CD4-positive, alpha-beta T cell treated with Interleukin-15 for 4 hours (primary cell): ENCODE data around the gene INKA1.
"Not testable (repeated sequence)": the region's sequence is repeated elsewhere in the genome, so short reads cannot be mapped to it uniquely, and the experiment has no call there.

ENCODE experiments used
- DNase-seq: peaks from one replicate; pipeline ENCODE4 v3.0.0-alpha.2; 2020; ENCODE audit warnings: low spot score

INKA1 gene

DNA sequence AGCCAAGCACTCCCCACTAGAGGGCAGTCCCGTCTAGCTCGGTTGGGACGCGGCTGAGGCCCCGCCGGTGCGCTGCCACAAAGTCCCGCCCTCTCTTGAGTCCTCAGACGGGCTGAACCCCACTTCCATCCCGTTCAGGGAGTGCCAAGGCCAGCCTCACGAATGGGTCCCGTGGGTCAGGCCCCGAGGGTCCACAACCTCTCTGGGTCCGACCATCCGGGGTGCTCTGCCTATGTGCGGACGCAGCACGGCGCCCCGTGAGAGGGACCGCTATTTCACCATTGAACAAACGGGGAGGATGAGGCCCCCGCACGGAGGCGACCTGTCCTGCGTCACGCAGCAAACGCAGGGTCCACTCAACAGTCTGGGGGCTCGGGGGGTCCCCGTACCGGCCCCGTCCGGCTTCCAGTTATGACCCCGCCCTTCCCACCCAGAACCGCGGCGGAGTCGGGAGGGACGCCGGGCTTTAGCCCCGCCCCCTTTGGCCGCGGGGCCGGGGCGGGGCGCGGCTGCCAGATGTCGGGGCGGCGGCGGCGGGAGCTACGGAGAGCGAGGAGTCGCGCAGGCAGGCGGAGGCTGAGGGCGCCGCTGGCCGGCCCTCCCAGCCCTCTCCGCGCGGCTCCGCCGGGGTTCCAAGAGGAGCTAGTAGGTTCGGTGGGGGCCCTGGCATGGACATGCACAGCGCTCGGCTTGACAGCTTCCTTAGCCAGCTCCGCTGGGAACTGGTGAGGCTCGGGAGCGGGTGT is at the start of gene INKA1:
Gene INKA1, plus strand, starts transcription at position 543 of the 746 bp plus-strand sequence. Its CDS starts 132 bp downstream, at position 675.
- DNase-seq: peak; percentile 88

DNA sequence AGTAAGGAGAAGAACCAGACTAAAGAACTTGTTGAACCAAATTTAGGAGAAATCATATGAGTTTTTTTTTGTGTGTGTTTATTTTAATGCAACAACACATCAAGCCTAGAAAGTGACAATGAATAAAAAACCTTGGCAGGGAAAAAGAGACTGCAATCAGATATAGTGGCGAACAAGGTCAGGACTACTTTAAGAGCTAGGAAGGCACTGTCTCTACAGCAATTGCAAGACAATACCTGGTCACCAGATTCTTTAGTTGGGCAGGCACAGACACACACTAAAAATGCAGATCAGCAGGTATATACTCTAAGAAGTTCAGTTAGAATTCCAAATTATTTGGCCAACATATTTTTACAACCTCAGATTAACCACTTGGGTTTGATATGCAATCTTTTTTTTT is 48.5 kb upstream of the INKA1 start:
- DNase-seq: no peak

- DNase-seq: no peak
These were observed 47.0 kb upstream of the INKA1 start for GRCh38 chr3:49756036-49756435.

DNA sequence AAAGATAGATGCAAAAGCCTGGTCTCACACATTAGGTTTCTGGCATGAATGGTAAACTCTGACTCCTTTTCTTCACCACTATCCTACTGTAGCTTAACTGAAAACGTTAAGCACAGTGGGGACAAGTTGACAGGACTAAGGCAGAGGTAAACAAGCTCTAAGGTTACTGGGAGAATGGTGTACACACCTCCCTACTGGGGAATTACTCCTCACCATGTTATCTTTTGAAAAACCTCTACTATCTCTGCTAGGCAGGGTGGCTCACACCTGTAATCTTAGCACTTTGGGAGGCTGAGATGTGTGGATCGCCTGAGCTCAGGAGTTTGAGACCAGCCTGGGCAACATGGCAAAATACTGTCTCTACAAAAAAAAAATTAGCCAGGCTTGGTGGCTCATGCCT is 45.9 kb upstream of the INKA1 start:
- no peak for DNase-seq

GRCh38 chr3:49759226-49759625 is 43.8 kb upstream of the INKA1 start:
- DNase-seq: no peak

- DNase-seq: no peak
These were observed 41.4 kb upstream of the INKA1 start for GRCh38 chr3:49761661-49762060.

- no peak for DNase-seq
These were observed 39.1 kb upstream of the INKA1 start for GRCh38 chr3:49763981-49764380.

GRCh38 chr3:49769286-49769915 is 33.7 kb upstream of the INKA1 start:
- no peak for DNase-seq

DNA sequence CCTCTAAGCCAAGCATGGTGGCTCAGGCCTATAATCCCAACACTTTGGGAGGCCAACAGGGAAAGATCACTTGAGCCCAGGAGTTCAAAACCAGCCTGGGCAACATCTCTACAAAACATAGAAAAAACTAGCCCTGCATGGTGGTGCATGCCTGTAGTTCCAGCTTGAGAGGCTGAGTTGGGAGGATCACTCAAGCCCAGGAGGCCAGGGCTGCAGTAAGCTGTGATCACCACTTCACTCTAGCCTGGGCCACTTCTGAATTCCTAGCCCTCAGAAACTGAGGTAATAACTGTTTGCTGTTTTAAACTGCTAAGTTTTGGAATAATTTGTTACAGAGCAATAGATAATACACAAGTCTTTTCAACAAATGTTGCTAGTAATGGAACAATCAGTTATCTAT is 33.1 kb upstream of the INKA1 start:
- DNase-seq: no peak

DNA sequence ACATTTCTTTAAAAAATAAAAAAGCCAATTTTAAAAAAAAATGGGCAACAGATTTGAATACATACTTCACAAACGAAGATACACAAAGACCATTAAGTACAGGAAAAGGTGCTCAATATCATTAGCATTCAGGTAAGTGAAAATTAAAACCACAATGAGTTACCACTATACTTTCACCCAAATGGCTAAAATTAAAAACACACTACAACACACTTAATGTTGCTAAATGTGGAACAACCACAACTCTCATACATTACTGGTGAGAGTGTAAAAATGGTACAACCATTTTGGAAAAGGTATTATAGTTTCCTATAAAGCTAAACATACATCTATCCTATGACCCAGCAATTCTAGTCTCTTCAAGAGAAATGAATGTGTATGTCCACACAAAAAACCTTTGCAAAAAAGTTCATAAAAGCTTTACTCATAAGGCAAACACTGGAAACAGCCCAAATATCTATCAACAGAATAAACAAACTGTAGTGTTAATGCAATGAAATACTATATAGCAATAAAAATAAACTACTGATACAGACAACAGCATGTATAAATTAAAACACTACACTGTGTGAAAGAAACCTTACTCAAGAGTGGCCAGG is 31.6 kb upstream of the INKA1 start:
- DNase-seq: no peak

DNA sequence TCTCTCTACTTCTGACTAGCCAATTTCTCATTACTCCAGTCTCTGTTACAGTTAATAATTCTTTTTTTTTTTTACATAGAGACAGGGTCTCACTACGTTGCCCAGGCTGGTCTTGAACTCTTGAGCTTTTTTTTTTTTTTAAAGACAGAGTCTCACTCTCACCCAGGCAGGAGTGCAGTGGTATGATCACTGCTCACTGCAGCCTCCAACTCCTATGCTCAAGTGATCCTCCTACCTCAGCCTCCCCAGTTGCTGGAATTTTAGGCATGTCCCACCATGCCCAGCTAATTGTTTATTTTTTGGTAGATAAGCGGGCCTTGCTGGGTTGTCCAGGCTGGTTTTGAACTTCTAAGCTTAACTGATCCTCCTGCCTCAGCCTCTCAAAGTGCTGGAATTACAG is 30.4 kb upstream of the INKA1 start:
- no peak for DNase-seq

DNA sequence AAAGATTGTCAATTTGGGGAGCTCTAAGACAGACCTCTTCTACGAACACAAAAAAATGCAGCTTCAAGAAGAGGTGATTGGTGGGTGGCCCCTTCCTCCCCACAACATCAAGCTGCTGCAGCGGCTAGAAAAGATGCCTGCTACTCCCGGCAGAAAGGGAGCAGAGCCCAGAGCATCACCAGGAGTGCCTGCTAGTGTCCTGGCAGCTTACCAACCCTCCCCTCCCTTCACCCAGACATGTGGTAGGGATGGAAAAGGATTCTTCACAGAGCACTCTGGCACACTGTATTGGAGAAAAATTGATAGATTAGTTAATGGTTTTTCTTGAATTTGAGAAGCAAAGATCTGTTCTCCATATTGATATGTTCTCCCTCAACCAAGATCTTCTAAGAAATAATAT is 27.5 kb upstream of the INKA1 start:
- no peak for DNase-seq

DNA sequence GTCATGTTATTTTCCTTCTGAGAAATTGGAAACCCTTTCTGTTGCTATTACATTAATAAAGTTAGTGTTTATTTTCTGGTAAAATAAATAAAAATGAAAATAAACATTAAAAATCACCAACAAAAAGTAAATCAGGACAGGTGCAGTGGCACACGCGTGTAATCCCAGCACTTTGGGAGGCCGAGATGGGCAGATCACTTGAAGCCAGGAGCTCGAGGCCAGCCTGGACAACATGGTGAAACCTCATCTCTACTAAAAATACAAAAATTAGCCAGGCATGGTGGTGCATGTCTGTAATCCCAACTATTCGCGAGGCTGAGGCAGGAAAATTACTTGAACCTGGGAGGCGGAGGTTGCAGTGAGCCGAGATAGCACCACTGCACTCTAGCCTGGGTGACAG is 27.0 kb upstream of the INKA1 start:
- DNase-seq: not testable (repeated sequence)

DNA sequence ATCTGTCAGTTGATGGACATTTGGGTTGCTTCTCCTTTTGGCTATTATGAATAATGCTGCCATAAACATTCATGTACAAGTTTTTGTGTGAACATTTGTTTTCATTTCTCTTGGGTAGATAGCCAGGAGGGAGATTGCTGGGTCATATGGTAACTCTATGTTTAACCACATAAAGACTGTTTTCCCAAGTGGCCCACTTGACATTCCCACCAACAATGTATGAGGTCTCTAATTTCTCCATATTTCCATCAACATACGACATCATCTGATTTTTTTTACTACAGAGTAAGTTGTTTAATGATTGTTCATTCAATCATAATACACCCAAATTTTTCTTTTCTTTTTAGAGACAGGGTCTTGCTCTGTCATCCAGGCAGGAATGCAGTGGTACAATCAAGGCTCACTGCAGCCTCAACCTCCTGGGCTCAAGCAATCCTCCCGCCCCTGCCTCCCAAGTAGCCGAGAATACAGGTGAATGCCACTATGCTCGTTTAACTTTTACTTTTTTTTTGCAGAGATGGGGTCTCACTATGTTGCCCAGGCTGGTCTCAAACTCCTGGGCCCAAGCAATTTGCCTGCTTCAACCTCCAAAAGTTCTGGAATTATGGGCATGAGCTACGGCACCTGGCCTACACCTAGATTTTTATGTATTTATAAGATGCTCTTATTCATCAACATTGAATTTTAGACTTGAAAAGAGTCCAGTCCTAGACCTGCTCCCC is 23.5 kb upstream of the INKA1 start:
- DNase-seq: no peak

DNA sequence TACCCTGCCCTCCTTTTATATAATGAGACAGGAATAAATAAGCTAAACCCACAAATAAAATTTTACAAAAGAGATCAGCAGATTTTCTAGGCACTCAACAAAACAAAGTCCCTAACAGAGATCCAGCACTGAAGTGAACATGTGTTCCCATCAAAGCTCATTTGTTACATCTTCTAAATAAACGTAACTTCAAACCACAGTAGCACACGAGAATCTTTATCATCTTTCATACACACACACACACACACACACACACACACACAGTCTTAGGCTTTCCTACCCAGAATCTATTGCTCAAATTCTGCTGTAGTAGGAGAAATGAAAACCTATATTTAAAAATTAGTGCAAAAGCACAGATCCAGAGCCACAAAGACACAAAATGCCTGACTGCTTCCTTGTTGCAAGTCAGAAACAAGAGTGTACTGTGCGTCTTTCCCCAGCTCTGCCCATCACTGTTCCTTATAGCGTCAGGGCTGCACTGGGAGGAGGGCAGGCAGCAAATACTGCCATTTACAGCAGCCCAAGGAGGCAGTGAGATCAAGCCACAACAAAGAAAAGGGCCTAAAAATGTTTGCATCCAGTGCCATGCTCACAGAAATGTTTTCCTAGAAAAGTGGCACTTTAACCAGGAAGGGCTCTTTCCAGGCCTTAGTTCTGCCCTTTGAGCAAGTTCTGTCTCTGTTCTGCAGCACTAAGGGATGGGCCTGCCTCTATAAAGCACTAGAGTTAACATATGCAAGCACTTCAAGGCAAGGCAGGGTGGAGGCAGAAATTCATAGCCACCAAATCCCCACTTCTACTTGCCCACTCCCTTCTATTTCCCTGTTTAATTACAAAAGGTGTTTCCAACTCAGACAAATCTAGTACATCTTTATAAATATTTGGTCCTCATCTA is 22.7 kb upstream of the INKA1 start:
- DNase-seq: no peak

DNA sequence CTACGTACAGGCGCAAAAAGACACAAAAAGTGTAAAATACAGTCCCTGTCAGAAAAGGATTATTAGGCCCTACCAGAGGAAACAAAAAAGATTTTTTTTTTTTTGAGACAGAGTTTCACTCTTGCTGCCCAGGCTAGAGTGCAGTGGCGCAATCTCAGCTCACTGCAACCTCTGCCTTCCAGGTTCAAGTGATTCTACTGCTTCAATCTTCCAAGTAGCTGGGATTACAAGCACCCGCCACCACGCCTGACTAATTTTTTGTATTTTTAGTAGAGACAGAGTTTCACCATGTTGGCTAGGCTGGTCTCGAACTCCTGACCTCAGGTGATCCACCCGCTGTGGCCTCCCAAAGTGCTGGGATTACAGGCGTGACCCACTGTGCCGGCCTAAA is 22.1 kb upstream of the INKA1 start:
- not testable (repeated sequence) for DNase-seq

GRCh38 chr3:49781415-49782199 is 21.5 kb upstream of the INKA1 start:
- DNase-seq: no peak

DNA sequence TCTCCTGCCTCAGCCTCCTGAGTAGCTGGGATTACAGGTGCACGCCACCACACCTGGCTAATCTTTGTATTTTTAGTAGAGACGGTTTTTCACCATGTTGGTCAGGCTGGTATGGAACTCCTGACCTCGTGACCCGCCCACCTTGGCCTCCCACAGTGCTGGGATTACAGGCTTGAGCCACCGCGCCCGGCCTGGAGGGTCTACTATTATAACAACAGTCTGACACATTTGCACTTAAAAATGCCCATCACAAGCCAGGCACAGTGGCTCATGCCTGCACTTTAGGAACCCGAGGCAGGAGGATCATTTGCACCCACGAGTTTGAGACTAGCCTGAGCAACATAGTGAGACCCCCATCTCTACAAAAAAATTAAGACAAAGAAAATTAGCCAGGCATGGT is 20.8 kb upstream of the INKA1 start:
- DNase-seq: not testable (repeated sequence)

DNA sequence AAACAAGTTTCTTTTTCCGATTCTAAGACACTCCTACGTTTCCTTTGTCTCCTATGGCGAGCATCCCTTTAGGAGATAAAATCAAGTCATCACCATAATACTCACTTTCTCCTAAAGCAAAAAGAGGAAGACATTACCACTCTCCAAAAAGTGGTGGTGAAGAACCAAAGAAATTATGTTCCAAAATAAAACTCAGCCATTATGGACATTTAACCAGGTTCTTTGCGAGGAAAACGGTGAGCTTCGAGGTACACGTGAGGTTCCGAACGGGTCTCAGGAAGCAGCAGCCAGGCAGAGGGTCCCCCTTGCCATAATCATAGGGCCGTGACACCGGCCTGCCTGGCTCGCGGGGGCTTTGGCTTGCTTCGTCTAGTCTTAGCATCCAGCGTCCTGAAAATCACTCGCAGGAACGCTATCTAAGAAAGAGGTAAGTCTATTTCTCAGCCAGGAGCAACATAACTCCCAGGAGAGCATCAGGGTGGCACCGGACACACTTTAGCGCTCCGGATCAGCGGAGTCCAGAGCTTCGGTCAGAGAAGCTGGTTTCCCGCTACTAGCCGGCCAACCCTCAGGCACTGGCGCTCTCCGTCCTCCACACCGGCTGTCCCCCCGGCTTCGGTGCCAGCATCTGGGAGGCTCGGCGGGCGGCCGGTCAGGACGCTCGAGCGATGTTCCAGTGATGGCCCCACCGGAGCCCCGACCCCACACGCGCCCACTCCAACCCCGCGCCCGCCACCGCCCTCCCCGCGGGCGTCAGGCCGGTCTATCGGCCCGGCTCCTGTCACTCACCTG is 17.3 kb upstream of the INKA1 start:
- peak; percentile 14 for DNase-seq
